GM21786 (cell line): ENCODE data around the gene LTB4R.
"Not testable (repeated sequence)": the region's sequence is repeated elsewhere in the genome, so short reads cannot be mapped to it uniquely, and the experiment has no call there.

Experiments used
- ATAC-seq: cut with Tn5 transposase; IDR thresholded peaks from one replicate; pipeline ENCODE4 v1.9.1; 2021; ENCODE audit not compliant: unreplicated experiment

LTB4R gene

DNA sequence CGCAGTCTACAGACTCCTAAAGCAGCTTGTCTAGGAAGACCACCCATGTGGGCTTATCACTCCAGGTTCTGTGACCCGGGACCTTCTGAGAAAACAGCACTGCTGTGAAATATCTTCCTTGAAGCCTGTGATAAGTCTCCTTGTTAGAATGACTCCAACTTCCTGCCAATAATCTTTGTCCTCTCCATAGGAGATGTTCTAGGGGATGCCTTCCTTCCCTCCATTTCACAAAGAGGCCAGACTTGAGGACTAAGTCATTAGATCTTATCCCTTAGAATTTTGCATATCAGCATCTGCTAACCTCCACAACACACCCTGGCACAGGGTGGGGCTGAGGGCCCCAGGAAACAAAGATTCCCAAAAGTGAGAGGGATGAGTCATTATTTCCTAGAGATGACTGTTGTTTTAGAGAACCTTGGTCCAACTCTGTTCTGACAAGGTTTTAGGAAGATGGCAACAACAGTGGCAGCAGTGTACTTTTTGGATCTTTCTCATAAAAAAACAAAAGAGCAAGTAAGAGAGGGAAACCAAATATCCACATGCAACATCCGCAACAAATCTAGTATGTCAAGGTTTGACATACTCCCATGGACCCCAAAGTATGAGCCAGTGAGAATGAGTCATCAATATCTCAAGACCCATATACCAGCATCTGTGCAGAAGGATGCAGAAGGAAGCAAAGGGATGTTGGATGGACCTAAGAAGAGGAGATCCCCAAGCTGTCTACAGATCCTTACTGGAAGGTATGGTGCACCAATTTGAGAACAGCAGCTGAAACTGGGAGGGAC is 6.0 kb downstream of the LTB4R start:
- no peak for ATAC-seq

GRCh38 chr14:24321212-24321975 is 10.1 kb downstream of the LTB4R start:
- ATAC-seq, result no peak

GRCh38 chr14:24322672-24323071 is 11.4 kb downstream of the LTB4R start:
- no peak for ATAC-seq

DNA sequence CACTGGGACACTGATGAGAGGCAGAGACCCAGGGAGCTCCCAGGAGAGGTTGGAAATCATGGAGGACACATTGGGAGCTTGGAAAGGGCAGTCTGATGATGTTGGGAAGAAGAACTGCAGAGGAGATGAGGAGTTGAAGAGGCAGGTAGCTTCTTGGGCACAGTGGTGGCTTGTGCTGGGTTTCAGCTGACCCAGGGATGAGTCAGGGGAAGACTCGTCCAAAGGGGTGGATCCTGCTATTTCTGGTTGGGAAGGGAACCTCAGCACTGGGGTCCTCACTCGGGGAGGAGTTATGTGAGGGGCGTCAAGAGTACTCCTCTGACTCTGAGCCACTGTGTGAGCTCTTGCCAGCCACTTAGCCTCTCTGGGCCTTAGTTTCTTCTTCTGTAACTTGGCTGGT is 12.0 kb downstream of the LTB4R start:
- no peak for ATAC-seq

GRCh38 chr14:24324024-24324423 is 12.7 kb downstream of the LTB4R start:
- no peak for ATAC-seq

DNA sequence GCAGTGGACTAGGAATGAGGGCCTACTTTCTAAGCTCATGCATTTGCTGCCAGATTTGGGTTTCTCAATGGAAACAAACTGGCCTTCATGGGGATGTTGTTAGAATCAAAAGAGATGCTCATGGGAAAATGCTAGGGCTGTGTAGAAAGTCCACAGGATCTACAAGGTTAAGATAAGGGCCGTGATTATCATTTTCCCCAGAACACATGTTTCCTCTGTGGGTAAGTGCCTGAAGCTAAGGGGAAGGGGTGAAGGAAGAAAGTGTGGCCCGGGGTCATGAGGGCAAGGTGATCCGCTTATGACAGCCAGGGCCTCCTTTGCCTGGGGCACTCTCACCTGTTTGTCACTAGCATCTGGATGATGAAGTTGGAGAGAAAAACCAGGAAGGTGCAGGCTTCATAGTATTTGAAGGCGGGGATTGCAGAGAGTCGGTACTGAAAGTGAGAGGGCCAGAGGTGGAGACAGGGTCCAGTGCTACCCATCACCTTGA is 13.8 kb downstream of the LTB4R start:
- no peak for ATAC-seq

- no peak for ATAC-seq
These were observed 14.7 kb downstream of the LTB4R start for GRCh38 chr14:24325963-24326362.

DNA sequence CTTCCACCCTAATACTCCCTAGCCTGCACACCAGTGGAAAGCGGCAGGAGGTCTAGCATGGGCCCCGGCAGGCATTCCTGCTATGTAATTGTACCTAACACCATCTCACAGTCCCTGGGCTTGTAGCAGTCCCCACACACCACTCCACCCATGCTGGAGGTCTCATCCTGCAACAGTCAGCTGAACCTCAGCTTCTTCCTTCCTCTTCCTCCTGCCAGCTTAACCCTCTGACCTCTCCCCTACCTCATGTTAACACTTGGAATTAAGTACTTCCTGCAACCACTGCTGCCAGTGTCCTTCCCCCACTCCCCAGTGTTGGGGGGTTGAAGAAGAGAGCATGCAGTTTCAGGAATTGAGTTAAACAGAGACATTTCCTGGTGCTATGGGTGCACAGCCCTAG is 16.0 kb downstream of the LTB4R start:
- no peak for ATAC-seq

GRCh38 chr14:24327914-24328313 is 16.6 kb downstream of the LTB4R start:
- ATAC-seq, result not testable (repeated sequence)

- no peak for ATAC-seq
These were observed 17.9 kb downstream of the LTB4R start for GRCh38 chr14:24329073-24329663.

GRCh38 chr14:24329736-24330135 is 18.4 kb downstream of the LTB4R start:
- no peak for ATAC-seq

GRCh38 chr14:24330973-24331674 is 19.8 kb downstream of the LTB4R start:
- ATAC-seq, result no peak

DNA sequence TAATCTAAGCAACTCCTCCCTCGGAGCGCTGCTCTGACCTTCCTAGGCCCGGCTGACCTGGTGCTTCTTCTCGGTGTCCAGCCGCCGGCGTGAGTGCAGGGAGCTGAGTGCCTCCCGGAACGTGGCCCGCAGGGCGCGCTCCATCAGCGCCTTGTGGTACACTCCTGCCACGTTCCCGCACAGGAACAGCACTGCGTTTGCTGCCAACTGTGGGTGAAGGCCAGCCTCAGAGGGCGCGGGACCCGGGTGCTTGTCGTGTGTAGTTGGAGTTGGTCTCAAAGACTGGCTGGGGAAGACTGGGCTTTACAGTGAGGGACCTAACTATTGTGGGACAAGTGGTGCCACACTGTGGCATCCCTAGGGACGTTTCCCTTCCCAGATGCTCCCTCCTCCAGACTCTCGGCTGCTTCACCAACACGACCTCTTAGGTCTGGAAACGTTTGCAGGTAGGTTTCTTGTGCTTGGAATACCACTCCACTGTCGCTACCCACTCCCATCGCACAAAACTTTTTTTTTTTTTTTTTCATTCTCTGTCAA is 20.5 kb downstream of the LTB4R start:
- no peak for ATAC-seq

- ATAC-seq, result peak; percentile 66
These were observed 21.1 kb downstream of the LTB4R start for GRCh38 chr14:24332268-24332993.

DNA sequence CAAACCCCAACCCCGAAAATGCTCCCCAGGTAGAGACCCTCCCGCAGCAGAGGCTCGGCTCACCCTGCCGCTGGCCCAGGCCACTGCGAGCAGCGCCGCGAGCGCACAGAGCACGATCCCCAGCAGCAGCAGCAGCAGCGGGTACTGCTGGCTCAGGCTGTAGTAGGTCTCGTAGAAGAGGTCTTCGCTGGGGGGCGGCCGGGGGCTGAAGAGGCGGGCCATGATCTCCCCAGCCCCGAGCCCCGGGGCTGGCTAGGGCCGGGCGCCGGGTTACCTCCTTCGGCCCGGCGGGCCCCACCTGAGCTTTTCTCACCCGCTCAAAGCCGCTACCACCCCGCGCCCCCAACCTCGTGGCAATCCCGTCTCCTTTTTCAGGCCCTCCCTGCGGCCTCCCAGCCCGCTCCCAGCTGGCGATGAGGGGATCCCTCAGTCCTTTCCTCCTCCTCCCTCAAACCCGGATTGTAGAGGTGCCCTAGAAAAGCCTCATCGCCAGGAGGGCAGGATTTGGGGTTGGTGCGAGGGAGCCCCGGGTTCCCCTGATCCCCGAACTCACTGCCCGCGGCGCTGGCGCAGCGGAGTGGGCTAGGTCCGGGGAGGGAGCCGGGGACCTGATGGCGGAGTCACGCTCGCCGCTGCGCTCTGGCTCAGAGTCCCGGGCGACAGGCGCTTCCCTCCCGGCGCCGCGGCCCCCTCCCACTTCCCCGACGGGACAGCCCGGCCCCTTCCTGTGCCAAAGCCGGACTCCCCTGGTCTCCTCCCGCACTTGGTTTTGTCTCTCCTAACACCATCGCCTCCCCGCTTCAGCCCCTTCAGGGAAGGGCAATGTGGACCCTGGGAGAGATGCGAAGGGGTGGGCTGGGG is 23.4 kb downstream of the LTB4R start, which contains the start of gene ADCY4:
ADCY4 (minus strand) TSS at position 641 of the 861 bp plus-strand sequence; CDS start at position 222, 419 bp downstream.
- ATAC-seq, result no peak

- no peak for ATAC-seq
These were observed 24.3 kb downstream of the LTB4R start for GRCh38 chr14:24335461-24336171.

- no peak for ATAC-seq
These were observed 26.0 kb downstream of the LTB4R start for GRCh38 chr14:24337144-24337823.

DNA sequence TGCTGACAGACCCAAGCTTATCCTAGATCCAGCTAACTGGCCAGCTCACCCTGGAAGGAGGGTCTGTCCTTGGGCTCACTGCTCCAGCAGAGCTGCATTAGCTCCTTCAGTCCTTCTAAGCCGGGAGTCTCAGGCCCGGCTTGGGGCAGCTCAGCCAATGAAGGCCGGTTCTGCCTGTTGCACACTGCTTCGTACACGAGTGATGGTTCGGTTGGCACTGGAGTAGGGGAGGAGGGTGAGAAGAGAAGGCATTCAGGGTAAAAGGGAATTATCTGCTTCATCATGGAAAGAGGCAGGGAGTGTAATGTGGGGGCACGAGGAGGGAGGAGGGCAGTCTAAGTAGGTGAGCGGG is 26.5 kb downstream of the LTB4R start:
- ATAC-seq, result no peak
